ENCODE results near the gene SLC7A11.

Gene SLC7A11

DNA sequence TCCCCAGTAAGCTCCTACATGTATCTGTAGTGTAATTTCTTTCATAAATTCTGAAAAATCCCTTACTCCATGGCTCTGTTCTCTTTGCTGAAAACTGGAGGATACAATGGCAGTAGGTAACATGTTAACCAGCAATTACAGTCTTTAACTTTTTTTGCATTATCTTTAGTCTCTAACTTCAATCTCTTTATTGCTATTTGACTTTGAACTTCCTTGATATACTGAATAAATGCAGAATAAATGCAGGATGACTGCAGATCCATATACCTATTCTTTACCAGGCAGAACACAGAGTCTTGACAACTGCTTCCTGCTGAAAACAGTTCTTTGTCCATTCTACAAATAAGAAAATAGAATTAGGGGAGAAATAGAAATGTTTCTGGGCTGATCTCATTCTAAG lies 101.3 kb downstream of the SLC7A11 start:
- no peak for DNase-seq

DNA sequence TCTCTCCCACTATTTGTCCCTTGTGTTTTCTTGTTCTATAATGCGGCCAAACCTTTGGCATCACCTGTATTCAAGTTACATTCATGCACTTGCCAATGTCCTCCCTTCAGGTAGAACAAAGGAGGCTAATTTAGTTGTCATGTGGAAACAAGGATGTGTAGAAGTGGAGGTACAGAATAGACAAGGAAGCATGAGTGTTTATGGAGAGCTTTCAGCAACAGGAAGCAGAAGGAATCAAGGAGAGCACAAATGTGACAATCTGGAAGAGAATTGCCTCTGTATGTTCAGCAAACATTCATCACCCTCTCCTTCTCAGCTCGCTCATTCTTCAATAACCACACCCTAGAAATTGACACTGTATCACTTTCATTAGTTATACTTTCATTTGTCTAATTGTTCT lies 103.4 kb downstream of the SLC7A11 start:
- no peak for DNase-seq

DNA sequence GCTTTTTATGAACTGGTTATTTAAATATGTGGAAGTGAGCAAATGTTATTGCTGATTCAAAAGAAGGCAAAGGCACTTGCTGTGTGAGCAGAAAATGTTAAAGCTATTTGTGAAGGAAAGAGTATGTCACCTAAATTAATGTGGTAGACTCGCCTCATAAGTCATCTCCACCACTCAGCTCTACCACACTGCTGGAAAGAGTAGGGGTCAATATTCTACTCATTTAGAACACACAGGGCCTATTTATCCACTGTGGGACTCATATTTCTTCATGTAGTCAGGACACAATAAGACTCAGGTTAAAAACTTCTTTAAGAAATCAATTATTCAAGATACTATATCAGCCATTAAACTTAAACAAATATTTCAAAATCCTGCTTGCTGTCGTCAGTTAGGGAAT lies 106.5 kb downstream of the SLC7A11 start:
- no peak for DNase-seq

DNA sequence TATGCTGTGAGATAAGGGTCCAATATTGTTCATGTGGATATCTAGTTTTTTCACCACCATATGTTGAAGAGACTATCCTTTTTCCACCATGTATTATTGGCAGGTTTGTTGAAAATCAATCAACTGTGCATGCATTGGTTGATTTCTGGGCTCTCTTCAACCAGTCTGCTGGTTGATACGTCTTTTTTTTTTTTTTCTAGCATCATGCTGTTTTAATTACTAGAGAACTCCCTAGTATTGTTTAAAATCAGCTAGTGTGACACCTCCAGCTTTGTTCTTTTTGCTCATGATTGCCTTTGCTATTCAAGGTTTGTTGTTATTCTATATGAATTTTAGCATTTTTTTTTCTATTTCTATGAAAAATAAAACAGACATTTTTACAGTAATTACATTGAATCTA lies 123.9 kb downstream of the SLC7A11 start:
- no peak for DNase-seq

DNA sequence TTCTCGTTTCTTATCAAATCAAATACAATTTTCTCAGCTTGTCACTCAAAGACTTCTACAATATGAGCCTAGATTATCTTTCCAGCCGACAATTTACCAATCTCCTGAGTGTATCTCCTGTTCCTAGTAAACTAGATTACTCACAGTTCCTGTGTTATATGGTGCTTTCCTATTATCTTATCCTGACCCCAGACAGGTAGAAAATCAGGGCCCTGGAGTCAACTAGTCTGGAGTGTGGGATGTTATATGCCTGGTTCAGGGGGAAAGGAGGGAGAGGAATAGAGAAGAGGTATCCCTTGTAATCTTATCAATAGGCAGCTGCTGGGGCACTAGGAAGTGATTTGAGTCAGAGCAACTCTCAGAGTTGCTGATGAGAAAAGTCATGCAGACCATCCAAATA lies 127.1 kb downstream of the SLC7A11 start:
- DNase-seq = no peak

DNA sequence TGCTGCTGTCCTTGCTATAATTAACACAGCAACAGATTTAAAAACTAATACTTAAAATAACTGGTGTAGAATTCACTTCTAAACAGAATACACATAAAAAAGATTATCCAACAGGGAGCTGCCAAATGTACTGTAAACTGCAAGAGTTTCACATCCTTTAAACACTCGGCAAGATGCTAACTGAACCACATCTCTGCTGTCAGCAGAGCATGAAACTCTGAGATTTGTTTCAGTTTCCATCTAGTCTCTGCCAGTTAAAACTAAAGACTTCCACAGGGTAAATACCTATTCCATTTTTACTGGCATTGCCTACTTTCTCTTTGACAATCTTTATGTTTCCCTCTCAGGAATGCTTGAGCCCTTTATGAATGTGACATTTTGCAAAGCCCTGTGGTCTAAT lies 127.7 kb downstream of the SLC7A11 start:
- DNase-seq = no peak

Data from bone marrow (tissue), 2 donors.